ENCODE results near the gene ZNF554. TPM values are rescaled to one million over a fixed set of nuclear protein-coding genes. Genes with fewer than 3 reads are reported as not detected.

Gene ZNF554
- polyA plus RNA-seq, 1 experiment, result 2.0 TPM

DNA sequence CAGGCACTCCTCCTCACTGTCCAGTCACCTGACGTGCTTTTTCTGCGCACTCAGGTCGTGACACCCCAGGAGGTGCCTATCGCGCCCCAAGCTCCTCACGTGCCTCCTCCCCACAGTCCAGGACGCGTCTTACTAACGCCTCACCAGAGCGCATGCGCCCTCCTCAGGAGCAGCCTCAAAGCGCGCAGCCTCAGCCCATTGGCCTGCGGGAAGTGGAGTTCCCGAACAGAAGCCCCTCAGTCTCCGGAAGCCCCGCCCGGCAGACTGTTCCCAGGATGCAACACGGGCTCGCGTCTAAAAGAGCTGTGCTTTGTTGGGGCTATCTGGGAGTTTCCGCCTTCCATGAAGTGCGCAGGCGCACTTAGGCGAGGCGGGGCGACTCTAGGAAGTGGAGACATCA, 39.2 kb downstream of the ZNF554 start:
- CTCF ChIA-PET, result no interaction called here
- no peak for TF ChIP-seq CTCF (IDR thresholded peaks at IDR 0.05; ENCODE audit: low read depth, low read length)

DNA sequence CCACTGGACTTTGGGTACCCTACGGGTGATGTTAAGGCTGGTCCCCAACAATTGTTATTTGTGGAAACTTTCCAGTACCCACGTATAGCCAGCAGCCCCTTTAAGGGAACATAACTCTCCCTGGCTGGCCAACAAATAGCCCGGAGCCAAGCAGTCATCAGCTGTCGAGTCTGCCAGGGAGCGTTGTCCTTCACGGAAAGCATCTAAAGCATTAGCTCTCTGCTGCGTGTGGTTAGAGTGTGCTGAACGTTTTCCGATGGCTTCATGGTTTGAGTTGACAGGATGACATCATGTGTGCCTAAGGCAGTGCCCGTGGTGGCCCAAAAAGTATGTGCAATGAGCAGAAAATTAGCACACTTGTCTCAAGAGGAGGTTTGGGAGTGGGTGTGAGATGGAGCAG, 44.1 kb downstream of the ZNF554 start:
- H3K4me3 ChIP-seq (ENCODE audit: low read depth, low read length), result no peak overlapping the region
- H3K27ac ChIP-seq (ENCODE audit: low read depth, low read length), result no peak overlapping the region
- ChIA-PET CTCF (no interaction called here), POLR2A (no interaction called here)
- DNase-seq (ENCODE audit: low read depth, low spot score), result no peak
- H3K27me3 ChIP-seq (ENCODE audit: control insufficient read depth, insufficient read depth, low read length), result peaks cover 3% of the 10 kb centered on the region
- TF ChIP-seq CTCF (IDR thresholded peaks at IDR 0.05; ENCODE audit: low read depth, low read length), result no peak
- peaks cover 28% of the 10 kb centered on the region for H3K9me3 ChIP-seq (ENCODE audit: control insufficient read depth, insufficient read depth, low read length)

More for the DNA sequence above, 39.2 kb downstream of the ZNF554 start:
- Histone ChIP-seq H3K9me3 (ENCODE audit: control insufficient read depth, insufficient read depth, low read length) (peaks cover 37% of the 10 kb centered on the region), H3K27ac (ENCODE audit: low read depth, low read length) (no peak overlapping the region), H3K27me3 (ENCODE audit: control insufficient read depth, insufficient read depth, low read length) (peaks cover 3% of the 10 kb centered on the region), H3K4me3 (ENCODE audit: low read depth, low read length) (no peak overlapping the region)
- POLR2A ChIA-PET, result interaction anchor here (0.6 kb wide), 2 partner anchors 23 to 340 kb away, joined by 3 read pairs; no protein-coding TSS in a partner anchor
- no peak for DNase-seq (ENCODE audit: low read depth, low spot score)

GRCh38 chr19:2865334-2866100, 45.8 kb downstream of the ZNF554 start:
- Histone ChIP-seq H3K27me3 (ENCODE audit: control insufficient read depth, insufficient read depth, low read length) (peaks cover 3% of the 10 kb centered on the region), H3K9me3 (ENCODE audit: control insufficient read depth, insufficient read depth, low read length) (peaks cover 26% of the 10 kb centered on the region), H3K27ac (ENCODE audit: low read depth, low read length) (no peak overlapping the region), H3K4me3 (ENCODE audit: low read depth, low read length) (no peak overlapping the region)
- TF ChIP-seq CTCF (IDR thresholded peaks at IDR 0.05; ENCODE audit: low read depth, low read length), result no peak
- no peak for DNase-seq (ENCODE audit: low read depth, low spot score)
- ChIA-PET CTCF (no interaction called here), POLR2A (no interaction called here)

GRCh38 chr19:2866495-2867024, 46.9 kb downstream of the ZNF554 start:
- no peak overlapping the region for H3K27ac ChIP-seq (ENCODE audit: low read depth, low read length)
- POLR2A ChIA-PET, result no interaction called here
- CTCF ChIA-PET, result no interaction called here
- H3K9me3 ChIP-seq (ENCODE audit: control insufficient read depth, insufficient read depth, low read length), result peaks cover 23% of the 10 kb centered on the region
- peaks cover 3% of the 10 kb centered on the region for H3K27me3 ChIP-seq (ENCODE audit: control insufficient read depth, insufficient read depth, low read length)
- TF ChIP-seq CTCF (IDR thresholded peaks at IDR 0.05; ENCODE audit: low read depth, low read length), result no peak
- no peak overlapping the region for H3K4me3 ChIP-seq (ENCODE audit: low read depth, low read length)
- no peak for DNase-seq (ENCODE audit: low read depth, low spot score)

Measured in AG04450 (cell line).